Gastroesophageal sphincter (tissue), 4 donors: ENCODE measurements around the gene SCFD2. TPM values are rescaled to one million over a fixed set of nuclear protein-coding genes. Genes with fewer than 3 reads are reported as not detected.

Source experiments
- ATAC-seq: fragments of 150-250 bp; one replicate; pipeline ENCODE4 v1.9.1; 2016; ENCODE audit warnings: mild to moderate bottlenecking, moderate library complexity
- H3K27ac ChIP-seq, 4 donors: fragments of 200-600 bp; sonication (generic) in 3 of 4; 1 replicate in 3 of 4; 2 replicates in 1 of 4; pipeline ENCODE4 v1.5.1; 2016 to 2019
- H3K27me3 ChIP-seq: fragments of 200-600 bp; sonication (generic); one replicate; pipeline ENCODE4 v1.5.1; 2019
- H3K36me3 ChIP-seq, 2 donors: fragments of 200-600 bp; sonication (generic); one replicate each; pipeline ENCODE4 v1.5.1; 2019; ENCODE audit warnings: control low read depth in 1 of 2
- H3K4me1 ChIP-seq, 3 donors: fragments of 200-600 bp; sonication (generic); 1 replicate in 2 of 3; 2 replicates in 1 of 3; pipeline ENCODE4 v1.5.1; 2016 to 2019; ENCODE audit warnings: control low read depth in 2 of 3
- H3K4me3 ChIP-seq, 2 donors: fragments of 200-600 bp; sonication (generic); one replicate each; pipeline ENCODE4 v1.5.1; 2019; ENCODE audit warnings: mild to moderate bottlenecking in 1 of 2, moderate library complexity in 1 of 2
- H3K9me3 ChIP-seq, 3 donors: fragments of 200-600 bp; sonication (generic); one replicate each; pipeline ENCODE4 v1.5.1; 2017 to 2019; ENCODE audit warnings: control low read depth in 2 of 3
- CTCF ChIP-seq, 4 experiments: fragments of 200-600 bp in 2 of 4; fragments of 450-650 bp in 2 of 4; sonication (generic) in 1 of 4; IDR thresholded peaks; one replicate each; pipeline ENCODE4 v1.5.1; 2017 to 2019; ENCODE audit warnings: antibody characterized with exemption in 4 of 4, mild to moderate bottlenecking in 2 of 4, moderate library complexity in 2 of 4
- EP300 ChIP-seq: sonication (generic); formaldehyde crosslinking; IDR thresholded peaks from one replicate; pipeline ENCODE4 v1.6.1; 2017; ENCODE audit warnings: antibody characterized with exemption, mild to moderate bottlenecking
- POLR2A ChIP-seq, 2 donors: fragments of 450-650 bp; IDR thresholded peaks; one replicate each; pipeline ENCODE4 v1.6.1; 2017; ENCODE audit warnings: antibody characterized with exemption in 2 of 2, mild to moderate bottlenecking in 2 of 2, moderate library complexity in 1 of 2
- POLR2AphosphoS5 ChIP-seq: sonication (generic); formaldehyde crosslinking; IDR thresholded peaks from one replicate; pipeline ENCODE4 v1.6.1; 2017; ENCODE audit warnings: antibody characterized with exemption
- WGBS, 2 donors: methylation state at CpG; one replicate each; pipeline ENCODE4 v1.1.5; 2018; ENCODE audit warnings: low coverage in 1 of 2; 5-methylcytosine and 5-hydroxymethylcytosine counted together
- total RNA-seq, 4 donors: library from RNA; depleted of rRNA; stranded (reverse); fragments of >200 nt; gene quantifications; one replicate each; pipeline ENCODE4 v1.1.0, GENCODE V29; 2016

SCFD2 gene
- total RNA-seq, 4 donors from 2014 or later: 8.9 to 17.6 (median 14.6) TPM

GRCh38 chr4:53126099-53126498, 239.8 kb downstream of the SCFD2 start:
- Histone ChIP-seq H3K27me3 (no peaks in the 10 kb centered on the region), H3K36me3 (no peaks in the 10 kb centered on the region), H3K4me3 (no peak overlapping the region), H3K27ac (no peak overlapping the region), H3K9me3 (no peaks in the 10 kb centered on the region), H3K4me1 (peaks cover 0 to 22% (median 4%) of the 10 kb centered on the region in 3 donors)
- ATAC-seq: no peak
- 93 to 95% methylated on average over 5 of the region's 5 CpGs for WGBS, 2 donors
- TF ChIP-seq POLR2A (IDR thresholded peaks at IDR 0.05) (no peak), CTCF (IDR thresholded peaks at IDR 0.05) (no peak), POLR2AphosphoS5 (no peak), EP300 (no peak)

GRCh38 chr4:53123819-53124218, 242.0 kb downstream of the SCFD2 start:
- Histone ChIP-seq H3K36me3 (no peaks in the 10 kb centered on the region), H3K27ac (no peak overlapping the region), H3K4me3 (no peak overlapping the region), H3K27me3 (no peaks in the 10 kb centered on the region), H3K4me1 (peaks cover 0 to 15% (median 3%) of the 10 kb centered on the region in 3 donors), H3K9me3 (no peaks in the 10 kb centered on the region)
- WGBS, 2 donors: 100% methylated on average over 1 of the region's 1 CpG
- ATAC-seq: no peak
- no peak for TF ChIP-seq EP300
- no peak for TF ChIP-seq POLR2AphosphoS5
- TF ChIP-seq CTCF (IDR thresholded peaks at IDR 0.05): no peak
- TF ChIP-seq POLR2A (IDR thresholded peaks at IDR 0.05): no peak

- Histone ChIP-seq H3K27ac (no peak overlapping the region), H3K4me1 (peaks cover 0 to 9% (median 0%) of the 10 kb centered on the region in 3 donors), H3K27me3 (no peaks in the 10 kb centered on the region), H3K36me3 (no peaks in the 10 kb centered on the region), H3K4me3 (no peak overlapping the region), H3K9me3 (no peaks in the 10 kb centered on the region)
- TF ChIP-seq EP300 (no peak), POLR2AphosphoS5 (no peak), POLR2A (IDR thresholded peaks at IDR 0.05) (no peak), CTCF (IDR thresholded peaks at IDR 0.05) (no peak)
- no peak for ATAC-seq
- 55 to 100% methylated on average over 1 to 2 of the region's 2 CpGs for WGBS, 2 donors
These were observed 242.7 kb downstream of the SCFD2 start for GRCh38 chr4:53123171-53123570.

- 90 to 95% methylated on average over 7 to 10 of the region's 10 CpGs for WGBS, 2 donors
These were observed 243.4 kb downstream of the SCFD2 start for GRCh38 chr4:53122280-53123116.

More at GRCh38 chr4:53122280-53123116, 243.4 kb downstream of the SCFD2 start:
- TF ChIP-seq EP300 (no peak), POLR2A (IDR thresholded peaks at IDR 0.05) (no peak), POLR2AphosphoS5 (no peak), CTCF (IDR thresholded peaks at IDR 0.05) (no peak)
- no peak for ATAC-seq
- H3K9me3 ChIP-seq: no peaks in the 10 kb centered on the region
- H3K4me3 ChIP-seq: no peak overlapping the region
- no peaks in the 10 kb centered on the region for H3K27me3 ChIP-seq
- H3K36me3 ChIP-seq: no peaks in the 10 kb centered on the region
- peaks cover 0 to 7% (median 0%) of the 10 kb centered on the region in 3 donors for H3K4me1 ChIP-seq
- H3K27ac ChIP-seq: no peak overlapping the region
